Measurements from ENCODE around the gene TLE2.

- no peak for TF ChIP-seq CTCF (conservative IDR thresholded peaks at IDR 0.05; ENCODE audit: low read length)
- no peak for TF ChIP-seq EZH2phosphoT487 (IDR thresholded peaks at IDR 0.05; ENCODE audit: borderline replicate concordance, low read depth, low read length)
These were observed 9.7 kb downstream of the TLE2 start for GRCh38 chr19:3019211-3019854.
